D341Med (cell line): ENCODE results near the gene WIPF1.

Experiments
- DNase-seq: peaks from one replicate; pipeline ENCODE4 v3.0.0; 2012; ENCODE audit warnings: low spot score

WIPF1 gene

DNA sequence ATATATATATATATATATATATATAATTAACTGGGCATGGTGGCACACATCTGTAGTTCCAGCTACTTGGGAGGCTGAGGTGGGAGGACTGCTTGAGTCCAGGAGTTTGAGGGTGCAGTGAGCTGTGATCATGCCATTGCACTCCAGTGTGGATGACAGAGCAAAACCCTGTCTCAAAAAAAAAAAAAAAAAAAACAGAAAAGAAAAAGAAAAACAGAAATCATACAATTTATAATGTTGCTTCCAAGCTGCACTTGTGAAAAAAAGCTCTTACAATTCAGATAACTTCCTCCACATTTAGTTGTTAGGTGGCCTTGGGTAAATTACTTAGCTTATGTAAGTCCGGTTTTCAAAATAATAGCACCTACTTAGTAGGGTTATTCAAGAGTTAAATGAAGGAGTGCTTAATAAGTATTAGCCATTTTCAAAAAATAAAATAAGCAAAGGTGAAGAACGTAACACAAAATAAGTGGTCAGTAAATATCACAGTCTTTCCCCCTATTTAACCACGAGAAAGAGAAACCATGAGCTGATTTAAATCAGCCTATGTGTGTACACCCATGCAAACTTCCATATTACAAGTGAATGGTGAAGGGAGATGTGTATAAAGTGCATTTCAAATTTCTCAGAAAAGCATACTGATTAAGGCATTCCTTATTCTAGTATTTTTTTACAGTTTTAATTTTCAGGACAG is 2.3 kb downstream of the WIPF1 start:
- no peak for DNase-seq

DNA sequence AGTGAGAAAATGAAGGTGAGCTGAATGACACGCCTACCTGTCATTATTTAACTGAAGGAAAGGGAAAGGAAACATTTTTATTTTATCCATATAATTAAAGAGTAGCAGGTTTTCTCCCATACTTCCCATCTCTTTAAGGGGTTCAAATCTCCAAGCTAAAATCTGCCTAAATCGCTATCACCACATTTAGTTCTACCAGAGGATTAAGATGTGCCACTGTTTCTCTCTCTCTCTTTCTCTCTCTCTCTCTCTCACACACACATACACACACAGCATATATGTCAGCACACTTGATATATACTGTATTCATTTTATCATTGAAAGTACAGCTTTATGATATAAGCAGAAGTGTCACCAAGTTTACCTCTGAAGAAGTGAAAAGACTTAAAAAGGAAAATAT is 3.1 kb downstream of the WIPF1 start:
- no peak for DNase-seq

GRCh38 chr2:174593574-174594203 is 3.9 kb downstream of the WIPF1 start:
- no peak for DNase-seq

- no peak for DNase-seq
These were observed 4.6 kb downstream of the WIPF1 start for GRCh38 chr2:174593041-174593440.

DNA sequence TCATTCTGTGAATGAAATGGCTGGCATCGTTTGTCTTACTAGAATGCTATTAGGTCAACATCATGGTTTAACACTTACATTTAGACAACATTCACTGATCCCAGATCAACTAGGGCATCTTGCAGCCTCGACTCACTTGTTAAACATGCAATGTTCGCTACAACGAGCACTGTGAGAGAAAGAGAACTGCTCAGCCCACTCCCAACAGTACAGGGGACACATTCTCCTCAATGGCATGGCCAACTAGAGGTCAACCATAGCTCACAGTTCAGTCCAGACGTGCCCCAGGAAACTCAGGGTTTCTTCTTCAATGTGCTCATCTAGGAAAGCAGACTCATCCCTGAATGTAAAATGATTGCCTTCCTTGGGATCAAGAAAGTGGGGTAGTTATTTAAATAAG is 5.9 kb downstream of the WIPF1 start:
- no peak for DNase-seq

DNA sequence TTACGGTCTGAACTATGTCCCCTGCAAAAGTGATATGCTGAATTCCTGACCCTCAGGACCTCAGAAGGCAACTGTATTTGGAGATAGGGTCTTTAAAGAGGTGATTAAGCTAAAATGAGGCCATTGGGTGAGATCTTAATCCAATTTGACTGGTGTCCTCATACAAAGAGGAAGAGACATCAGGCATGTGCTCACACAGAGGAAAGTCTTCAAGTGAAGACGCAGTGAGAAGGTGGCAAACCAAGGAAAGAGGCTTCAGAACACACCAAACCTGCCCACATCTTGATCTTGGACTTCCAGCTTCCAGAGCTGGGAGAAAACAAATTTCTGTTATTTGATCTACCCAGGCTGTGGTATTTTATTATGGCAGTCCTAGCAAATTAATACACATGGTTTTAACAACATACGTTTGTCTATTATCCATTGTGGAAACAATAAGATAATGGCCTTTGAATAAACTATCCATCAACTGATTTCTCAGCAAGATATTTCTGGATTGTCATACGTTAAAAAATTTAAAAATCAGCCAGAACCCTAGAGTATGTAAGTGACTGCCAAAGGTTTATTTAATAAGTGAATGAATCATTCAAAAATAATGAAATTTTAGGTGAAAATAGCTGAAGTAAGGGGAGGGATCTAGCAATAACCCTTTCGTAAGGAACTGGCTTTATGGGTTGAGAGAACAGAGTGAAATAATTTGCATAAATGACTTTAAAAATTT is 6.5 kb downstream of the WIPF1 start:
- no peak for DNase-seq

DNA sequence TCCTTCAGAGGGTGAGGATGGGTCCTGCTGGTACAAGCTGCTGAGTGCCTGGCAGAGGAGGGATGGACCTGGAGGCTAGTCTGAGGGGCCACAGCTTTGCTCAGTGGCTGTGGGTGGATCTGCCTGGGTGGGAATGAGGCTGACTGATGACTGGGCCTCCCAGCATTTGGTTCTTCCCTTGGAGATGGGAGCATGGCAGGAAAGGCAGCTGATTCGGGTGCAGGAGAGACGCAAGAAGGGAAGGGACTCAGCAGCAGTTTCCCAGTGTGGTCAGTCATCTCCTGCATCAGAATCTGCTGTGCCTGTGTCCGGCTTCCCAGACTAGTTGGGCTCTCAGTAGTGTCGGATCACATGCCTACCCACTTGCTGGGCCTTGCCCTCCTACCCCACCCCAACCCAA is 7.3 kb downstream of the WIPF1 start:
- no peak for DNase-seq

DNA sequence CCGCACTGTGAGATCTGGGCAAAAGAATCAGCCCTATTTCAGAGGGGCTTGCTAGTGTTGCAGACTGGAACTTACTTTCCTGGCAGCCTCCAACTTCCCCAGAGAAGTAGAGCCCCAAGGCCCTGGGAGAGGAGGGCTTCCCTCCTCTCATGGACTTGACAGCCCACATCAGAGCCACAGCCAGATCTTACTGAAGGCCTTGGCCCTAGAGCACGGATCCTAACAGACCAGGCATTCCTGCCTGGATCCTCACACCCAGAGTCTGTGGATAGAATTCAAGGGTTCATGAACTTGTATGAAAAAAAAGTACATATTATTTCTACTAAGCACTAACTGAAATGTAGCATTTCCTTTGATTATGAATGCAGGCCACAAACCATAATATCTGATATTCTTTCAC is 8.3 kb downstream of the WIPF1 start:
- DNase-seq, result no peak

DNA sequence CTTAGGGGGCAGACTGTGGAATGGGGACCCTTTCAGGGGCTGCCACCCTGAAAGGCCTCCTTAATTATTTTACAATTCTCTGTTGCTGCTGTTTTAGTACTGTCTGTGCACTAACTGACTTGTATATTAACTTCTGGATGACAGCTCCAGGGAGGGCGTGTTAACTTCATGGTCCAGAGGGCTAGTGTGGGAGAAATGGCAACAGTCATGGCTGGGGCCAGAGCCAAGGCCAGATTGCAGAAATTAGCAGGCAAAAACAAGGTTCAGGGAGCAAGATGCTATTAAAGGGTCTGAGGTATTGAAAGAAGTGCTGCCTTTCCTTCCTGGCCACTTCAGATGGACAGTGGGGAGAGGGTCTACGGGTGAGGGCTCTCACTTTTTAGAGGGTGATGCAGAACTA is 9.1 kb downstream of the WIPF1 start:
- DNase-seq, result no peak

DNA sequence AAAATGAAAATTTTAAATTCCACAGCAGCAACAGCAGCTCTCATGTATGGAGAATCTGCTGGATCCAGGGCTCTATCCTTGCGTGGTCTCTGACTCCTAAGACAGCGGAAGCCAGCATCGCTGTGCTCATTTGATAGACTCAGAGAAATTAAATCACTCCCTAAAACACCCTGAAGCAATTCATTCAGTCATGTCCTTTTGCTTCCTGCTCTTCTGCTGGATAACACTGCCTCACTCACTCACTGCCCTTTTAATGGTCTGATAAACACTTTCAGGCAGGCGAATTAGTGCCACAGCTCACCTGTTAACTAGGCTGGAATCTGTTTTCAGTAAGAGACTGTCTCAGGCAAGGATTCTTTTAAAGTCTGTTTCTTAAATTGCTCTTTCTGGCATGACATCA is 10.0 kb downstream of the WIPF1 start:
- DNase-seq, result no peak

DNA sequence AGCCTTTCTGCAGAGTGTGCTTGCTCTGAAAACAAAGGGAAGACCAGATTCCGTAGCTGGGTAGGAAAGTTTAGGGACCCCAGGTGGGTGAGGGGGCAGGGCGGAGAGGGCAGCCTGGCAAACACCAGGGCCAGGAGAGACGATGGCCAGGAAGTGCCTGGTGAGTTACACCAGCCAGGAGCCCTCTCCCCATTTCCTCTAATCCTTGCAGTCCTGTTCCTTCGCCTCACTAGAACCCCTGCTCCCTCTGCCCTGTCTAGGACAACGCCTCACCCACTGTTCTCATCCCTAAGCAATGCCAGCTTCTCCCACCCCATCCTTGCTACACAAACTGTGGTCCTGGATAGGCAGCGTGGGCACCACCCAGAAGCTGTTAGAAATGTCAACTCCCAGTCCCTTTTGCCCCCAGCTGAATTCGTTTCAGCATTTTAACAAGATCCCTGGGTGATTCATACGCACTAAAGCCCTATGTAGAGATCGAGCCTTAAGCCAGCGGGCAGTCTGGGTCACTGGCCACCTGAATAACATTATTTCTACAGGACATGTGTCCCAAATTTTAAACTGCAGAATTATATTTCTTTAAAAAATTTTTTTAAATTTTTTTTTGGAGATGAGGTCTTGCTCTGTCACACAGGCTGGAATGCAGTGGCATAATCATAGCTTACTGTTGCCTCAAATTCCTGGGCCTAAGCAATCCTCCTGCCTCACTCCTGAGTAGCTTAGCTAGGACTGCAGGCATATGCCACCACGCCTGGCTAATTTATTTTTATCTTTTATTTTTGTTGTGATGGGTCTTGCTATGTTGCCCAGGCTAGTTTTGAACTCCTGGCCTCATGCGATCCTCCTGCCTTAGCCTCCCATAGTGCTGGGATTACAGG is 10.9 kb downstream of the WIPF1 start:
- no peak for DNase-seq

GRCh38 chr2:174585657-174586252 is 11.8 kb downstream of the WIPF1 start:
- no peak for DNase-seq

DNA sequence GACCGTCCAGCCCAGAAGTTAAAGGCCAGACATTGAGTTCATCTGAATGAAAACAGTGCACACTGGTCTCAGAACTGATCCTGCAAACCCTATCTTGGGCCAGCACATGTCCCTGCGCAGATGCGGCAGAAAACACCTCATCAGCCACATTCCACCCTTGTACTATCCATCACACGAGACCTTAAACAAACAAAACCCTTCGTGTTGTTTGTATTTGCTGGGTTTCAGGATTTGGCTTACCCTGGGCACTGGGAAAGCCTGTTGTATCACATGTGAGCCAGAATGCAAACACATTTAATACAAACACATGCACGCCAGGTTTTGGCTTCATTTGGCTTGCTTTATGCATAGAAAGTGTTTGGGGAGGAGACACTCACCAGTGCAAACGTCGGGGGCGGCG is 12.5 kb downstream of the WIPF1 start:
- no peak for DNase-seq

GRCh38 chr2:174581491-174581890 is 16.1 kb downstream of the WIPF1 start:
- no peak for DNase-seq

DNA sequence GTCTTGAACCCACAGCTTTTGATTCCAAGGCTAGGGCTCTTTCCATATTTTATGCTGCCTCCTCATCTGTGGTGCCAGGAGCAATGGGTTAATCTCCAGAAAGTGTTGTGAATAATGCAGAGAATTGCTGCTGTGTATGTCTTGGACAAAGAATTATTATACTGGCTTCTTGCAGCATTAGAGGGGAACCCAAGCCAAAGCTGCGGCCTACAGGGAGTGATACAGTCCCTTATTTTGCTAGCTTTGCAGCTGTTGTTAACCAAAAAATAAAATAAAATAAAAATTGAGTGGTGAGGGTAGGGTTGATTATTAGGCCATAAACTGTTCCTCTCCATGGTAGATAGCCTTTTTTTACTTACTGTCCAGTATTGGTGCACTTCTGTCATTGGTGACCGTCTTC is 16.7 kb downstream of the WIPF1 start:
- DNase-seq, result no peak

DNA sequence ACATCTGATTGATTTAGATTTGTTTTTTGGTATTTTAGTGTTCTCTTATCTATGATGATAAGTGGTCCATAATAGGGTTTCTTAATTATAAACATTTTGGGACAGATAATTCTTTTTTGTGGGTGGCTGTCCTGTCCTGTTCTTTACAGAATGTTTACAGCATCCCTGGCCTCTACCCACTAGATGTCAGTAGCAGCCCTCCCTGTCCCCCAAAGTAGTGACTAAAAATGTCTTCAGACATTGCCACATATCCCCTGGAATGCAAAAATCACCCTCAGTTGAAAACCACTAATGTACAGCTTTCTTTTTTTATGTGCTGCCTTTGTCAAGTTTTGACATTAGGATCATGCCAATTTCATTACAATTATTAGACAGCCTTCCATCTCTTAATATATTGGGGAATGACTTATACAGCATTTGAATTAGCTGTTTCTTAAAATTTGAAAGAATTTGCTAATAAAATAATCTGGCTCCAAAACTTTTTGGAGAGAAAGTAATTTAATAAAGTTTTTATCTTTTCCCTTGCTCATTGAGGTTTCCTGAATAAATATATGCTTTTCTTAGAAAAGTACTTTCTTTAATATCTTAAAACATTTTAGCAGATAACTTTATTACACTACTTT is 19.5 kb downstream of the WIPF1 start:
- DNase-seq, result no peak

- no peak for DNase-seq
These were observed 22.4 kb downstream of the WIPF1 start for GRCh38 chr2:174575124-174575776.

- no peak for DNase-seq
These were observed 22.9 kb downstream of the WIPF1 start for GRCh38 chr2:174574657-174575056.

GRCh38 chr2:174573621-174574081 is 24.0 kb downstream of the WIPF1 start:
- DNase-seq, result no peak

DNA sequence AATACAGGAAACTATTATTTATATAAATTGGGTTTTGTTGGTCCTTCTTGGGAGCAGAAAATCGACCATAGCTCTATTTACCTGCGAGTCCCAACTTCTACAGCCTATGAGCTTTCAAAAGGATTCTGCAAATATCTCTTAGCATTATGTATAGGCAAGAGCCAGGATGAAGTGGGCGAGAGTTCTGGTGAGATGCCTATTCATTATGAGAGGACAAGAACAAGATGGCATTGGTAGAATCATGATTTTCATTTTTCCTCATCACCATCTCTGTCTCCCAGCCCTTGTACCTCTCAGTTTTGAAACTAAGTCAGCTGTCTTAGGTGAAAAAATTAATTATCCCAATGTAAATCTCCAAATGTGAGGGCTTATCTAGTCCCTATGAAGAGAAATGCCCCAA is 25.0 kb downstream of the WIPF1 start:
- no peak for DNase-seq
